ENCODE measurements around the gene LYPLAL1. TPM values are rescaled to one million over a fixed set of nuclear protein-coding genes. Genes with fewer than 3 reads are reported as not detected.

LYPLAL1 gene
- total RNA-seq, 3 donors from 2014 or later: 14.8 to 18.5 (median 16.9) TPM

DNA sequence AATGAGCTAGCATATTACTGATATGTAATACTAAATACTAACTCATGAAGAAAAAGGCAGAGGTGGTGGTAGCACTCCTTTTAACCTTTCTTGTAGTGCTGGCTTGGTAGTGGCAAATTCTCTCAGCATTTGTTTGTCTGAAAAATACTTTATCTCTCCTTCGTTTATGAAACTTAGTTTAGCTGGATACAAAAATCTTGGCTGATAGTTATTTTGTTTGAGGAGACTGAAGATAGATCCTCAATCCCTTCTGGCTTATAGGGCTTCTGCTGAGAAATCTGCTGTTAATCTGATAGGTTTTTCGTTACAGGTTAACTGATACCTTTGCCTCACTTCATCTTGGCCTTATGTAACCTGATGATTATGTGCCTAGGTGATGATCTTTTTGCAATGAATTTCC, 87.8 kb downstream of the LYPLAL1 start:
- peaks cover 9% of the 10 kb centered on the region for H3K36me3 Mint-ChIP-seq (ENCODE audit: insufficient read depth)
- peaks cover 20% of the 10 kb centered on the region for H3K9me3 Mint-ChIP-seq
- no peaks in the 10 kb centered on the region for H3K27me3 Mint-ChIP-seq (ENCODE audit: low read depth)
- H3K4me1 Mint-ChIP-seq (ENCODE audit: low read depth): no peaks in the 10 kb centered on the region
- ATAC-seq: no peak
- DNase-seq: no peak
- H3K4me3 Mint-ChIP-seq: no peak overlapping the region
